ENCODE results near the gene MTG1. TPM values are rescaled to one million over a fixed set of nuclear protein-coding genes. Genes with fewer than 3 reads are reported as not detected.

MTG1 gene
- total and polyA plus RNA-seq, 2 experiments from 2014 or later = 45.7 to 68.6 TPM

GRCh38 chr10:133420579-133420978 is 26.6 kb downstream of the MTG1 start (continued):
- TF ChIP-seq REST (IDR thresholded peaks at IDR 0.05; ENCODE audit: unreplicated experiment) (no peak), CREB1 (CRISPR knock-in tag; IDR thresholded peaks at IDR 0.05; ENCODE audit: low read depth) (no peak), EZH2 (IDR thresholded peaks at IDR 0.05; ENCODE audit: low read depth, unreplicated experiment) (no peak), ETS1 (IDR thresholded peaks at IDR 0.05) (no peak)

GRCh38 chr10:133421336-133422222 is 27.6 kb downstream of the MTG1 start:
- Histone ChIP-seq H3K9me2 (ENCODE audit: insufficient read depth) (no peaks in the 10 kb centered on the region), H3K27me3 (ENCODE audit: insufficient read depth) (peaks cover 21% of the 10 kb centered on the region), H3K4me2 (no peak overlapping the region), H3K4me3 (no peak overlapping the region), H3K27ac (ENCODE audit: low read depth) (no peak overlapping the region), H2AFZ (no peak overlapping the region), H4K20me1 (replicated peaks; ENCODE audit: insufficient read depth) (no peaks in the 10 kb centered on the region; the same call in 1 of the 2 replicates), H3K4me1 (ENCODE audit: insufficient read depth) (no peaks in the 10 kb centered on the region), H3K36me3 (ENCODE audit: insufficient read depth) (no peaks in the 10 kb centered on the region), H3K79me2 (replicated peaks; ENCODE audit: insufficient read depth) (no peaks in the 10 kb centered on the region), H3F3A (replicated peaks; ENCODE audit: low read depth) (0 out of 2 replicates have a peak, but pooled peaks cover 2% of the 10 kb centered on the region)
- Mint-ChIP-seq H3K9me3 (no peaks in the 10 kb centered on the region), H3K27me3 (ENCODE audit: insufficient read depth, low read depth, poor library complexity) (peaks cover 22% of the 10 kb centered on the region), H3K4me1 (no peaks in the 10 kb centered on the region), H3K27ac (no peak overlapping the region), H3K4me3 (no peak overlapping the region), H3K36me3 (ENCODE audit: low read depth) (peaks cover 9% of the 10 kb centered on the region; the same call in 1 of the 3 replicates)
- DNase-seq (ENCODE audit: low spot score) (no peak), ATAC-seq (no peak)
- TF ChIP-seq POLR2AphosphoS5 (IDR thresholded peaks at IDR 0.05; ENCODE audit: low read depth) (no peak), ZNF114 (CRISPR knock-in tag; IDR thresholded peaks at IDR 0.05) (no peak), NANOG (IDR thresholded peaks at IDR 0.05; ENCODE audit: borderline replicate concordance) (no peak), JUNB (IDR thresholded peaks at IDR 0.05; ENCODE audit: unreplicated experiment) (no peak), REST (IDR thresholded peaks at IDR 0.05; ENCODE audit: unreplicated experiment) (no peak), EZH2phosphoT487 (IDR thresholded peaks at IDR 0.05; ENCODE audit: unreplicated experiment) (no peak), ETS1 (IDR thresholded peaks at IDR 0.05) (no peak), CTCF (conservative IDR thresholded peaks at IDR 0.05; ENCODE audit: low read depth in 2 of 2) (no peak), CREB1 (CRISPR knock-in tag; IDR thresholded peaks at IDR 0.05; ENCODE audit: low read depth) (no peak), ZNF331 (CRISPR knock-in tag; IDR thresholded peaks at IDR 0.05; ENCODE audit: low read depth) (no peak)
